Endothelial cell of hepatic sinusoid (primary cell): ENCODE data around the gene TMEM87B.

ENCODE experiments used
- in situ Hi-C: cut with HindIII; loops from 2 replicates; pipeline ENCODE4 v1.10.0; 2017; ENCODE audit warnings: low sequenced_read_pairs

Gene TMEM87B

DNA sequence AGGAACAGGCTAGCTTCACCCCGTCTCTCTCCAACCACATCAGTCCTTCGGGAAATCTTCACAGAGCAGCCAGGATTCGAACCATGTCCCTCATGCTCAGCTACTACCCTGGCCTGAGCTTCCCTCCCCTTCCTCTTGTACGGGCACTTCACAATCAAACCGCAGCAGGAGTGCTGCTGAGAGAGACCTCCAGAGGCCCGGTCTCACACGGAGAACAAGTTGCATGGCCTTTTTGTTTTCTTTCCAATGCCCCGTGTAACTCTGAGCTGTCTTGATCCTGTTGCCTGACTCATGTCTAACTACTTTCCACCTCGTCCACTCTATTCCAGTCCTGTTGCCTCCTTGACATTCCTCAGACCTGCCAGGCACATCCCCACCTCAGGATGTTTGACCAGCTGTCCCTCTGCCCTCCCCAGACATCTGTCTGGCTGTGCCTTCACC lies 108.5 kb downstream of the TMEM87B start:
- in situ Hi-C loops, result no loop called here

DNA sequence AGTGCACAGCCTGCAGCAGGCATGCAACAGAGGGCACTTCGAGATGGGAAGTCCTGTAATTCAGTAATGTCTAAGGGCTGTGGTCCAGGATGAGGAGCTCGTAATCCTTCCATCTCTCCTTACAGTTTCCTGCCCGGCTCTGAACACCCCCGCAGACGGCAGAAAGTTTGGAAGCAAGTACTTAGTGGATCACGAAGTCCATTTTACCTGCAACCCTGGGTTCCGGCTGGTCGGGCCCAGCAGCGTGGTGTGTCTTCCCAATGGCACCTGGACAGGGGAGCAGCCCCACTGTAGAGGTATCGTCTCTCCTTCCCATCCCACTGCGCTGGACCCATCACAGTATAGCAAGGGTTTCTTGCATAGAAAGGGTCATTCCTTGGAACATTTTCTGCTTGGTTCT lies 109.8 kb downstream of the TMEM87B start:
- in situ Hi-C loops, result no loop called here

DNA sequence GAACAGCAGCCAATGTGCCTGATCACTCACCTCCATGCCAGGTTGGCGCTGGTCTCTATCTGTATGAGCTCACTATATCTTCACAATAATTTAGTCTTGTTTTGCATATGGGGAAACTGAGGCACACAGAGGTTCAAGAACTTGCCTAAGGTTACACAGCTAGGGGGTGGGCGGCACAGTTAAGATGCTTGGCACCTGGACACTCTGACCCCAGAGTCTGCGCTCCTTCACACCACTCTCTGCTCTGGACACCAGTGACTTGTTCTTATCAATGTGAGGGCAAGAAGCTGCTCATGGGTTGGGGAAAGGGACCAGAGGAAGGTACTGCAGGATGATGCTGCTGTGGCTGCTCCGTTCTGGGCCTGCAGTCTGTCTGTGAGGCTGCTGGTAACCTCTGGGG lies 110.2 kb downstream of the TMEM87B start:
- in situ Hi-C loops, result no loop called here

DNA sequence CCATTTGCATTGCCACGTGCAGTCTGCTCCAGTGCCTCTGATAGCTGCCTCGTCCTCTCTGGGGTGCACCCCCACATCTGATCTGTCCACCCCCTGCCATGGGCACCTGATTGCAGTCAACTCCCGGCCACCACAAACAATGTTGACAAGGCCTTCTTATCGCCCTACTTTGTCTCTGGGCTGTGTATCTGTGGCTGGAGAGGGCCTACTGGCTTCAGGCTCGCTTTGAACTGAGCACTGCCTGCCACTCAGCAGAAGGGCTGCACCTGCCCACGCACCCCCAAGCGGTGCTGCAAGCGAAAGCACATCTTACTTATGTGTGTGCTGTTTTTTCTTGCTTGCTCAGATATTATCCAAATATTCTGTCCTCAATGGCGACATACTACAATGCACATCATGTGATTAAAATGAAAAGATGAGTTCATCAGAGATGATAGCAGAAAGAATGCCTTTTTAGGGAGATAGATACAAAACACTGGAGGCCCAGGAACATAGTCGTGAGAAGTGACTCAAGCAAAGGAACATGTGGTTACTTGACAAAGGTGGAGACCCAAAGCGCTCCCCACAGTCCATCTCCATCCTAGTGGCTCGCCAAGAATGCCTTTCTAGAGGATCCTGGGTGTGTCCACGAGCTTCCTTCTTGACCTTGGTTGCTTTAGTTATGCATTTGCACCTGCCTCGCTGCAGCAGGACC lies 111.9 kb downstream of the TMEM87B start:
- in situ Hi-C loops, result no loop called here

DNA sequence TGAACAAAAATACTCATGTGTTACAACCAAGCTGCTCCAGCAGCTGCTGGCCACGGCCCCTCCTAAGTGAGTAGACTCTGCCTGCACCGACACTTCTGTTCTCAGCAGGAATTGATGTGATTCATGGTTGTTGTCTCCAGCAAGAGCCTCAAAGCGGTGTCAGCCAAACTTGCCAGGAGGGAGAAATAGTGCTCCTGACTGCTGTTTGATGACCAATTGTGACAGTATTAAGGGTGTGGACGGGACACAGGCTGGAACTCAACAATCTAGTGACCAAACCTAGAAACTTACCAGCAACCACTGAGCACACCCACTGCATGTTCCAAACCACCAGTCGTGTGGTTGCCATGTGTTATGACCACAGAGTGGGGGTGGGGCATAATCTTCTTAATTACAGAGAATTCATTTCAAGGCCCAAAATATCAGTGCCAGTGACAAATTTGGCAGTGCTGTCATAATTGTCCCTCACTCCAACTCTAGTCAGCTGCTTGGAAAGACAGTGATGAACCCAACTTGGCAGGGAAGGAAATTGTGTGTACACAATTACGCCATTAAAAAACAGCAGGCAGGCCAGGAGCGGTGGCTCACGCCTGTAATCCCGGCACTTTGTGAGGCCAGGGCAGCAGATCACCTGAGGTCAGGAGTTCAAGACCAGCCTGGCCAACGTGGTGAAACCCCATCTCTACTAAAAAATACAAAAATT lies 113.5 kb downstream of the TMEM87B start:
- in situ Hi-C loops, result no loop called here
